ENCODE results near the gene KCTD14.

- TF ChIP-seq CTCF (IDR thresholded peaks at IDR 0.05) (no peak), EP300 (IDR thresholded peaks at IDR 0.05) (no peak), POLR2A (IDR thresholded peaks at IDR 0.05) (no peak)
Observed at GRCh38 chr11:77993902-77994301, 29.2 kb downstream of the KCTD14 start.
